Measurements from ENCODE around the gene SOBP.

- no peak for TF ChIP-seq POLR2A (IDR thresholded peaks at IDR 0.05)
- TF ChIP-seq, protein P1, sequence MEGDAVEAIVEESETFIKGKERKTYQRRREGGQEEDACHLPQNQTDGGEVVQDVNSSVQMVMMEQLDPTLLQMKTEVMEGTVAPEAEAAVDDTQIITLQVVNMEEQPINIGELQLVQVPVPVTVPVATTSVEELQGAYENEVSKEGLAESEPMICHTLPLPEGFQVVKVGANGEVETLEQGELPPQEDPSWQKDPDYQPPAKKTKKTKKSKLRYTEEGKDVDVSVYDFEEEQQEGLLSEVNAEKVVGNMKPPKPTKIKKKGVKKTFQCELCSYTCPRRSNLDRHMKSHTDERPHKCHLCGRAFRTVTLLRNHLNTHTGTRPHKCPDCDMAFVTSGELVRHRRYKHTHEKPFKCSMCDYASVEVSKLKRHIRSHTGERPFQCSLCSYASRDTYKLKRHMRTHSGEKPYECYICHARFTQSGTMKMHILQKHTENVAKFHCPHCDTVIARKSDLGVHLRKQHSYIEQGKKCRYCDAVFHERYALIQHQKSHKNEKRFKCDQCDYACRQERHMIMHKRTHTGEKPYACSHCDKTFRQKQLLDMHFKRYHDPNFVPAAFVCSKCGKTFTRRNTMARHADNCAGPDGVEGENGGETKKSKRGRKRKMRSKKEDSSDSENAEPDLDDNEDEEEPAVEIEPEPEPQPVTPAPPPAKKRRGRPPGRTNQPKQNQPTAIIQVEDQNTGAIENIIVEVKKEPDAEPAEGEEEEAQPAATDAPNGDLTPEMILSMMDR (IDR thresholded peaks at IDR 0.05): no peak
Observed at GRCh38 chr6:107444277-107444676, 45.6 kb upstream of the SOBP start.
